ENCODE data around the gene OR5F1.

- TF ChIP-seq CTCF (conservative IDR thresholded peaks at IDR 0.05 in 1 of 2, IDR thresholded peaks at IDR 0.05 in 1 of 2; ENCODE audit: low read depth in 1 of 2, low read length in 2 of 2) (no peak), EZH2 (IDR thresholded peaks at IDR 0.05; ENCODE audit: low read length, missing control alignments) (no peak)
Measured at GRCh38 chr11:55994525-55994924, at the start of gene OR5F1.

Measured in fibroblast of lung (primary cell).